NB4 (cell line): ENCODE results near the gene MICU1.

Experiments
- MYC ChIP-seq: IDR thresholded peaks from 2 replicates; pipeline ENCODE4 v1.6.1; 2011; ENCODE audit warnings: low read depth, low read length
- TF ChIP-seq, protein P1 (sequence below): IDR thresholded peaks from one replicate; pipeline ENCODE4 v1.5.1; 2012; ENCODE audit warnings: low read depth, low read length

DNA sequence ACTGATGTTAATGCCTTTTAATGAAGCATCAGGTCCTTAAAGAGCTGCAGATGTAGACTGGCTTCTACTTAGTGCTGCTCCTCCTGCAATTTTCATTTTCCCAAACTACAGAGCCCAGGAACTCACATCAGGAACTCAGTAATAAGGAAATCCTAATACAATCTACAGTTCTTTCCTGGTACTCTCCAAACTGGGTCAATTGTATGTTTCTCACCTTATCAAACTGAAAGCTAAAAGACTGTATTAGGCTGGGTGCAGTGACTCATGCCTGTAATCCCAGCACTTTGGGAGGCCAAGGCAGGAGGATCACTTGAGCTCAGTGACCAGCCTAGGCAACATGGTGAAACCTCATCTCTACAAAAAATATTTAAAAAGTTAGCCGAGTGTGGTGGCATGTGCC lies 216.7 kb downstream of the MICU1 start:
- TF ChIP-seq, protein P1, sequence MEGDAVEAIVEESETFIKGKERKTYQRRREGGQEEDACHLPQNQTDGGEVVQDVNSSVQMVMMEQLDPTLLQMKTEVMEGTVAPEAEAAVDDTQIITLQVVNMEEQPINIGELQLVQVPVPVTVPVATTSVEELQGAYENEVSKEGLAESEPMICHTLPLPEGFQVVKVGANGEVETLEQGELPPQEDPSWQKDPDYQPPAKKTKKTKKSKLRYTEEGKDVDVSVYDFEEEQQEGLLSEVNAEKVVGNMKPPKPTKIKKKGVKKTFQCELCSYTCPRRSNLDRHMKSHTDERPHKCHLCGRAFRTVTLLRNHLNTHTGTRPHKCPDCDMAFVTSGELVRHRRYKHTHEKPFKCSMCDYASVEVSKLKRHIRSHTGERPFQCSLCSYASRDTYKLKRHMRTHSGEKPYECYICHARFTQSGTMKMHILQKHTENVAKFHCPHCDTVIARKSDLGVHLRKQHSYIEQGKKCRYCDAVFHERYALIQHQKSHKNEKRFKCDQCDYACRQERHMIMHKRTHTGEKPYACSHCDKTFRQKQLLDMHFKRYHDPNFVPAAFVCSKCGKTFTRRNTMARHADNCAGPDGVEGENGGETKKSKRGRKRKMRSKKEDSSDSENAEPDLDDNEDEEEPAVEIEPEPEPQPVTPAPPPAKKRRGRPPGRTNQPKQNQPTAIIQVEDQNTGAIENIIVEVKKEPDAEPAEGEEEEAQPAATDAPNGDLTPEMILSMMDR = no peak
- TF ChIP-seq MYC = no peak
